Endothelial cell of umbilical vein (primary cell): ENCODE results near the gene TSPAN4. TPM values are rescaled to one million over a fixed set of nuclear protein-coding genes. Genes with fewer than 3 reads are reported as not detected.

Source experiments
- BruUV-seq: library from RNA; stranded (reverse); fragments of 400-500 nt; replicated peaks from 2 replicates; lab custom pipeline; 2021; lab: Mats Ljungman, UMichigan
- CTCF ChIA-PET: fragments of 300-600, 350-600 bp; sonication (Branson Sonifier 250); formaldehyde crosslinking; loops from one replicate; lab custom pipeline; 2021; ENCODE audit warnings: antibody characterized with exemption, inconsistent platforms; lab: Charles Lee
- POLR2A ChIA-PET: fragments of 300-600, 350-600 bp; sonication (Branson Sonifier 250); formaldehyde crosslinking; loops from one replicate; lab custom pipeline; 2021; ENCODE audit warnings: antibody characterized with exemption, inconsistent platforms; lab: Charles Lee
- DNase-seq: peaks from one replicate; pipeline ENCODE4 v3.0.0-alpha.2; 2011; ENCODE audit warnings: low read depth, low spot score
- FAIRE-seq: peaks from 2 replicates; lab custom pipeline; 2011; peaks lifted over from hg19 to GRCh38; lab: Jason Lieb, UNC
- H2AFZ ChIP-seq: 2 replicates; pipeline ENCODE4 v1.6.0; 2012; ENCODE audit warnings: low read depth, low read length, control low read depth, inconsistent platforms
- H3K27ac ChIP-seq: 2 replicates; pipeline ENCODE4 v1.5.1; 2011; ENCODE audit warnings: low read depth, mild to moderate bottlenecking, control low read depth, low read length, moderate library complexity; ENCODE audit not compliant: insufficient read depth
- H3K27me3 ChIP-seq, 2 experiments: 2 replicates each; pipeline versions ENCODE4 v1.6.0 to v1.6.1; 2011; ENCODE audit warnings: low read length in 2 of 2, mixed read lengths in 1 of 2; ENCODE audit not compliant: control insufficient read depth in 2 of 2, insufficient read depth in 2 of 2
- H3K36me3 ChIP-seq, 2 experiments: 2 replicates in 1 of 2; 3 replicates in 1 of 2; pipeline ENCODE4 v1.5.1; 2011; ENCODE audit warnings: low read length in 2 of 2, mild to moderate bottlenecking in 1 of 2, moderate library complexity in 1 of 2; ENCODE audit not compliant: control insufficient read depth in 2 of 2, insufficient read depth in 2 of 2; ENCODE audit errors: extremely low read depth in 1 of 2
- H3K4me1 ChIP-seq: 3 replicates; pipeline ENCODE4 v1.5.1; 2011; ENCODE audit warnings: mild to moderate bottlenecking, low read length; ENCODE audit not compliant: control insufficient read depth, insufficient read depth; ENCODE audit errors: extremely low read depth
- H3K4me2 ChIP-seq: 2 replicates; pipeline ENCODE4 v1.6.1; 2011; ENCODE audit warnings: low read length, control low read depth, mixed read lengths; ENCODE audit not compliant: insufficient read depth
- H3K4me3 ChIP-seq, 3 experiments: fragments of 200-600 bp in 1 of 3; sonication (generic), shearing (Covaris generic) in 1 of 3; replicated peaks in 1 of 3; 2 replicates each; pipeline ENCODE4 v1.5.1; 2011 to 2016; ENCODE audit warnings: control low read depth in 3 of 3, low read length in 3 of 3, mild to moderate bottlenecking in 2 of 3, inconsistent platforms in 1 of 3, low read depth in 1 of 3, moderate library complexity in 1 of 3; ENCODE audit not compliant: insufficient read depth in 1 of 3
- H3K79me2 ChIP-seq: 2 replicates; pipeline ENCODE4 v1.6.0; 2012; ENCODE audit warnings: low read length, inconsistent platforms; ENCODE audit not compliant: control insufficient read depth, insufficient read depth
- H3K9ac ChIP-seq: replicated peaks from 2 replicates; pipeline ENCODE3; 2011; ENCODE audit warnings: low read length, control low read depth; ENCODE audit not compliant: insufficient read depth; ENCODE audit errors: extremely low read depth
- H3K9me1 ChIP-seq: replicated peaks from 3 replicates; pipeline ENCODE4 v1.6.0; 2011; ENCODE audit warnings: mild to moderate bottlenecking, low read length; ENCODE audit not compliant: control insufficient read depth, insufficient read depth; ENCODE audit errors: extremely low read depth
- H3K9me3 ChIP-seq: replicated peaks from 2 replicates; pipeline ENCODE4 v1.5.1; 2012; ENCODE audit warnings: low read length, inconsistent platforms; ENCODE audit not compliant: control insufficient read depth, insufficient read depth
- H4K20me1 ChIP-seq: replicated peaks from 2 replicates; pipeline ENCODE3; 2011; ENCODE audit warnings: mild to moderate bottlenecking, low read length; ENCODE audit not compliant: control insufficient read depth, insufficient read depth; ENCODE audit errors: extremely low read depth
- CTCF ChIP-seq, 2 donors: IDR thresholded peaks; 1 replicate in 1 of 2; 2 replicates in 1 of 2; pipeline ENCODE4 v1.5.1; 2011; ENCODE audit warnings: low read length in 2 of 2, mild to moderate bottlenecking in 2 of 2, moderate library complexity in 2 of 2, control low read depth in 1 of 2, inconsistent platforms in 1 of 2, low read depth in 1 of 2; ENCODE audit not compliant: insufficient read depth in 1 of 2; ENCODE audit errors: extremely low read depth in 1 of 2
- EZH2 ChIP-seq: IDR thresholded peaks from 2 replicates; pipeline ENCODE4 v1.6.1; 2012; ENCODE audit warnings: borderline replicate concordance, low read depth, mild to moderate bottlenecking, moderate library complexity, low read length, inconsistent platforms; ENCODE audit not compliant: severe bottlenecking
- FOS ChIP-seq: IDR thresholded peaks from 2 replicates; pipeline ENCODE4 v1.6.1; 2011; ENCODE audit warnings: mild to moderate bottlenecking, low read length, moderate library complexity, borderline replicate concordance; ENCODE audit not compliant: insufficient read depth
- GATA2 ChIP-seq: IDR thresholded peaks from 2 replicates; pipeline ENCODE4 v1.7.0; 2011; ENCODE audit warnings: low read depth, mild to moderate bottlenecking, moderate library complexity, mixed read lengths, low read length; ENCODE audit not compliant: insufficient read length, insufficient read depth
- JUN ChIP-seq: IDR thresholded peaks from 2 replicates; pipeline ENCODE4 v1.6.1; 2011; ENCODE audit warnings: borderline replicate concordance, low read depth; ENCODE audit not compliant: insufficient read length, insufficient read depth
- MYC ChIP-seq: IDR thresholded peaks from one replicate; pipeline ENCODE4 v1.6.1; 2011; ENCODE audit warnings: mild to moderate bottlenecking, low read depth, low read length
- POLR2AphosphoS5 ChIP-seq: IDR thresholded peaks from 2 replicates; pipeline ENCODE4 v1.6.1; 2012; ENCODE audit warnings: low read depth, mild to moderate bottlenecking, control low read depth, low read length, moderate library complexity; ENCODE audit not compliant: insufficient read depth
- dilution Hi-C: fragments of 300-500 bp; cut with MboI; formaldehyde crosslinking; loops from one replicate; pipeline ENCODE4 v1.15.0; 2019; ENCODE audit warnings: low sequenced_read_pairs; ENCODE audit not compliant: extremely low pct_ligation_motif_present
- intact Hi-C: fragments of 100-400 bp; cut with micrococcal nuclease; formaldehyde crosslinking; loops from one replicate; pipeline ENCODE4 v1.10.0; 2022
- polyA plus RNA-seq, 4 experiments: library from polyadenylated mRNA; depleted of rRNA in 3 of 4; stranded (reverse) in 3 of 4; unstranded in 1 of 4; fragments of >200 nt; gene quantifications; 2 replicates each; pipeline versions ENCODE4 v1.2.1 to v1.2.3, GENCODE V29; 2011 to 2012; ENCODE audit warnings: missing spikeins in 1 of 4
- total RNA-seq: library from RNA; stranded (reverse); gene quantifications from 2 replicates; pipeline ENCODE4 v1.2.3, GENCODE V29; 2021

TSPAN4 gene
- total and polyA plus RNA-seq, 2 donors (not counting 3 experiments of a cell fraction or from before 2014, with no cell fraction given) = 114 to 199 TPM

- H3K27me3 ChIP-seq = no peaks in the 10 kb centered on the region
- intact Hi-C loops (no loop called here), dilution Hi-C loops (no loop called here)
- no TSS peak for BruUV-seq
- no peaks in the 10 kb centered on the region for H3K4me1 ChIP-seq
- no peak overlapping the region for H3K27ac ChIP-seq
- DNase-seq (no peak), FAIRE-seq (no peak)
- TF ChIP-seq FOS (no peak), GATA2 (no peak), EZH2 (no peak), JUN (no peak), POLR2AphosphoS5 (no peak), CTCF (IDR thresholded peaks at IDR 0.05; ENCODE audit: extremely low read depth in 1 of 2, insufficient read depth in 1 of 2, low read depth in 1 of 2, low read length in 2 of 2) (no peak), MYC (no peak)
- H4K20me1 ChIP-seq = no peaks in the 10 kb centered on the region
- H3K4me3 ChIP-seq = no peak overlapping the region
- H3K4me2 ChIP-seq = no peak overlapping the region
- H3K36me3 ChIP-seq = no peaks in the 10 kb centered on the region
- H3K9me1 ChIP-seq = no peaks in the 10 kb centered on the region
- H3K79me2 ChIP-seq = no peaks in the 10 kb centered on the region
- ChIA-PET CTCF (interaction anchor here (0.9 to 1.8 kb wide), 5 partner anchors 8 to 196 kb away, joined by 3 to 12 read pairs (median 4); no protein-coding TSS in a partner anchor), POLR2A (no interaction called here)
- H3K9me3 ChIP-seq = no peaks in the 10 kb centered on the region
- H2AFZ ChIP-seq = no peak overlapping the region
- H3K9ac ChIP-seq = no peak overlapping the region
These were observed 13.1 kb downstream of the TSPAN4 start for GRCh38 chr11:855796-856195.
